Vagina (tissue), 2 donors: ENCODE data around the gene AKIRIN2. TPM values are rescaled to one million over a fixed set of nuclear protein-coding genes. Genes with fewer than 3 reads are reported as not detected.
A peak's percentile ranks its signal among the peaks of the same experiment; 100 is the strongest.
"Not testable (repeated sequence)": the region's sequence is repeated elsewhere in the genome, so short reads cannot be mapped to it uniquely, and the experiment has no call there.

Experiments used
- DNase-seq, 2 donors: peaks; one replicate each; pipeline ENCODE4 v3.0.0-alpha.2; 2017; ENCODE audit errors: extremely low spot score in 2 of 2
- H3K27ac ChIP-seq: fragments of 200-600 bp; sonication (generic); one replicate; pipeline ENCODE4 v1.5.1; 2019
- H3K27me3 ChIP-seq: fragments of 200-600 bp; sonication (generic); one replicate; pipeline ENCODE4 v1.5.1; 2019
- H3K36me3 ChIP-seq, 2 donors: fragments of 200-600 bp; sonication (generic); one replicate each; pipeline ENCODE4 v1.5.1; 2017 to 2019
- H3K4me1 ChIP-seq: fragments of 200-600 bp; sonication (generic); one replicate; pipeline ENCODE4 v1.5.1; 2019
- H3K4me3 ChIP-seq, 2 donors: fragments of 200-600 bp; sonication (generic); 1 replicate in 1 of 2; 2 replicates in 1 of 2; pipeline ENCODE4 v1.5.1; 2016 to 2019
- H3K9me3 ChIP-seq: fragments of 200-600 bp; sonication (generic); one replicate; pipeline ENCODE4 v1.5.1; 2019
- POLR2A ChIP-seq, 2 donors: fragments of 450-650 bp; IDR thresholded peaks; one replicate each; pipeline ENCODE4 v1.6.1; 2017; ENCODE audit warnings: antibody characterized with exemption in 2 of 2, mild to moderate bottlenecking in 2 of 2, moderate library complexity in 2 of 2
- POLR2AphosphoS5 ChIP-seq, 2 donors: sonication (generic); formaldehyde crosslinking; IDR thresholded peaks; one replicate each; pipeline ENCODE4 v1.9.0; 2017; ENCODE audit warnings: antibody characterized with exemption in 2 of 2, mild to moderate bottlenecking in 2 of 2, low read depth in 1 of 2; ENCODE audit not compliant: insufficient read depth in 1 of 2
- intact Hi-C: fragments of 100-400 bp; cut with DNase I; formaldehyde crosslinking; loops from one replicate; pipeline ENCODE4 v1.15.1; 2023
- total RNA-seq: library from RNA; depleted of rRNA; stranded (reverse); fragments of >200 nt; gene quantifications from one replicate; pipeline ENCODE4 v1.2.3, GENCODE V29; 2016
- TF ChIP-seq, protein P1 (sequence below), 3 experiments: fragments of 450-650 bp in 2 of 3; fragments of 200-600 bp in 1 of 3; sonication (generic) in 1 of 3; IDR thresholded peaks; one replicate each; pipeline ENCODE4 v1.5.1; 2017 to 2019; ENCODE audit warnings: antibody characterized with exemption in 3 of 3, mild to moderate bottlenecking in 2 of 3, moderate library complexity in 2 of 3

The AKIRIN2 gene
- total RNA-seq, 1 donor from 2014 or later: 32.9 TPM

DNA sequence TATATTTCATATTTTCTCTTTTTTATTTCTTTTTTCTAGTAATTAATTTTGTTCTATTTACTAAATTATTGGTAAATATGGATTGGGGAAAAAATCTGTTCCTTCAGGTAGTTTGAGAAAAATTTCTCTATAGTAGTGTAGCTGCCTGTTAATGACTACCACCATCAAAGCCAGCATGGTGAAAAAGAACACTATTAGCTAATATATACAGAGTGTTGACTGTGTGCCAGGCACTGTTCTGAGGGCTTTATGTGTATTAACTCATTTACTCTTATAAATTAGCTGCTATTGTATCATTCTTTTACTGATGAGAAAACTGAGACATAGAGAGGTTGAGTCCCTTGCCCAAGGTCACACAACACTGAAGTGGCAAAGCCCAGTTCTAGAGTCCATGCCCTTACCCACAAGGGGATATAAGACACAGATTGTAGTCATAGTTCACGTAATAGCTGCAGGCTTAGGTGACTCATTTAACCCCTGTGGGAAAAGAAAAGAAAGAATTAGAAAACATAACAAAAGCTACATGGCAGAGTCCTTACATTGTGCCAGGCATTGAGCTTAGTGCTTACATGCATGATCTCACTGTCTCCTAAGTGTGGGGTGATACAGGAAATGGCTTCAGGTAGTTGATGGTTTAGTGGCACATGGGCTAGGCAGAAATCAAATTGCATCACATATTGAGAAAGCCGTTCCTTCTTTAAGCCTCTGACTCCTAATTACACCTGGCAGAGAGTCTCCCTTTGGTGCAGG is 12.2 kb upstream of the AKIRIN2 start:
- Histone ChIP-seq H3K4me3 (no peak overlapping the region), H3K4me1 (no peaks in the 10 kb centered on the region), H3K27ac (no peak overlapping the region), H3K36me3 (no peaks in the 10 kb centered on the region), H3K9me3 (no peaks in the 10 kb centered on the region), H3K27me3 (no peaks in the 10 kb centered on the region)
- DNase-seq: no peak
- TF ChIP-seq POLR2AphosphoS5 (IDR thresholded peaks at IDR 0.05; ENCODE audit: insufficient read depth in 1 of 2, low read depth in 1 of 2): peak in 1 of 2 donors; percentile 25
- no peak for TF ChIP-seq POLR2A (IDR thresholded peaks at IDR 0.05)
- intact Hi-C loops: no loop called here

DNA sequence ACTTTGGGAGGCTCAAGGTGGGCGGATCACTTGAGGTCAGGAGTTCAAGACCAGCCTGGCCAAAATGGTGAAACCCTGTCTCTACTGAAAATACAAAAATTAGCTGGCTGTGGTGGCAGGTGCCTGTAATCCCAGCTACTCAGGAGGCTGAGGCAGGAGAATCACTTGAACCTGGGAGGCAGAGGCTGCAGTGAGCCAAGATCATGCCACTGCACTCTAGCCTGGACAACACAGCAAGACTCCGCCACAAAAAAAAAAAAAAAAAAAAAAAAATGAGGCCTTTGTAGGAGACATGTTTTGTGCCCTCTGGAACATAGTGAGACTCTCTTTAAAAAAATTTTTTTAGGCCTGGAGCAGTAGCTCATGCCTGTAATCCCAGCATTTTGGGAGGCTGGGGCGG is 10.7 kb upstream of the AKIRIN2 start:
- intact Hi-C loops, H3K4me3 ChIP-seq, H3K4me1 ChIP-seq, H3K9me3 ChIP-seq, DNase-seq, H3K27ac ChIP-seq, H3K36me3 ChIP-seq, H3K27me3 ChIP-seq: not testable (repeated sequence)

GRCh38 chr6:87710090-87710489 is 8.1 kb upstream of the AKIRIN2 start:
- DNase-seq: no peak
- Histone ChIP-seq H3K4me1 (no peaks in the 10 kb centered on the region), H3K9me3 (no peaks in the 10 kb centered on the region), H3K36me3 (no peaks in the 10 kb centered on the region), H3K27me3 (no peaks in the 10 kb centered on the region), H3K4me3 (no peak overlapping the region), H3K27ac (no peak overlapping the region)
- intact Hi-C loops: no loop called here
- TF ChIP-seq, protein P1, sequence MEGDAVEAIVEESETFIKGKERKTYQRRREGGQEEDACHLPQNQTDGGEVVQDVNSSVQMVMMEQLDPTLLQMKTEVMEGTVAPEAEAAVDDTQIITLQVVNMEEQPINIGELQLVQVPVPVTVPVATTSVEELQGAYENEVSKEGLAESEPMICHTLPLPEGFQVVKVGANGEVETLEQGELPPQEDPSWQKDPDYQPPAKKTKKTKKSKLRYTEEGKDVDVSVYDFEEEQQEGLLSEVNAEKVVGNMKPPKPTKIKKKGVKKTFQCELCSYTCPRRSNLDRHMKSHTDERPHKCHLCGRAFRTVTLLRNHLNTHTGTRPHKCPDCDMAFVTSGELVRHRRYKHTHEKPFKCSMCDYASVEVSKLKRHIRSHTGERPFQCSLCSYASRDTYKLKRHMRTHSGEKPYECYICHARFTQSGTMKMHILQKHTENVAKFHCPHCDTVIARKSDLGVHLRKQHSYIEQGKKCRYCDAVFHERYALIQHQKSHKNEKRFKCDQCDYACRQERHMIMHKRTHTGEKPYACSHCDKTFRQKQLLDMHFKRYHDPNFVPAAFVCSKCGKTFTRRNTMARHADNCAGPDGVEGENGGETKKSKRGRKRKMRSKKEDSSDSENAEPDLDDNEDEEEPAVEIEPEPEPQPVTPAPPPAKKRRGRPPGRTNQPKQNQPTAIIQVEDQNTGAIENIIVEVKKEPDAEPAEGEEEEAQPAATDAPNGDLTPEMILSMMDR (IDR thresholded peaks at IDR 0.05): no peak
- no peak for TF ChIP-seq POLR2AphosphoS5 (IDR thresholded peaks at IDR 0.05; ENCODE audit: insufficient read depth in 1 of 2, low read depth in 1 of 2)
- no peak for TF ChIP-seq POLR2A (IDR thresholded peaks at IDR 0.05)

DNA sequence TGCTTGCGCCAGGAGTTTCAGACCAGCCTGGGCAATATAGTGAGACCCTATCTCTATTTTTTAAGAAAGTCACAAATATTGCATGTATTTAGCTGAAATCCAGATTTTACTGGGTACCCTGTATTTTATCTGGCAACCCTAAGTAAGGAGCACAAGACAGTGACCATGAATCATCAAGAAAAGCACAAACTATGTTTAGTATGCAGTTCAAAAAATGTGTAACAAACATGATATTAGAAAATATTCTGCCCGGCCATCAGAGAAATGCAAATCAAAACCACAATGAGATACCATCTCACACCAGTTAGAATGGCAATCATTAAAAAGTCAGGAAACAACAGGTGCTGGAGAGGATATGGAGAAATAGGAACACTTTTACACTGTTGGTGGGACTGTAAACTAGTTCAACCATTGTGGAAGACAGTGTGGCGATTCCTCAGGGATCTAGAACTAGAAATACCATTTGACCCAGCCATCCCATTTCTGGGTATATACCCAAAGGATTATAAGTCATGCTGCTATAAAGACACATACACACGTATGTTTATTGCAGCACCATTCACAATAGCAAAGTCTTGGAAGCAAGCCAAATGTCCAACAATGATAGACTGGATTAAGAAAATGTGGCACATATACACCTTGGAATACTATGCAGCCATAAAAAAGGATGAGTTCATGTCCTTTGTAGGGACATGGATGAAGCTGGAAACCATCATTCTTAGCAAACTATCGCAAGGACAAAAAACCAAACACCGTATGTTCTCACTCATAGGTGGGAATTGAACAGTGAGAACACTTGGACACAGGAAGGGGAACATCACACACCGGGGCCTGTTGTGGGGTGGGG is 6.8 kb upstream of the AKIRIN2 start:
- intact Hi-C loops, H3K4me3 ChIP-seq: not testable (repeated sequence)

GRCh38 chr6:87706187-87706966 is 4.3 kb upstream of the AKIRIN2 start:
- H3K36me3 ChIP-seq: no peaks in the 10 kb centered on the region
- TF ChIP-seq POLR2A (IDR thresholded peaks at IDR 0.05): no peak
- TF ChIP-seq, protein P1 (IDR thresholded peaks at IDR 0.05): no peak
- TF ChIP-seq POLR2AphosphoS5 (IDR thresholded peaks at IDR 0.05; ENCODE audit: insufficient read depth in 1 of 2, low read depth in 1 of 2): no peak
- no peak for DNase-seq
- no peaks in the 10 kb centered on the region for H3K9me3 ChIP-seq
- no peak overlapping the region for H3K4me3 ChIP-seq
- intact Hi-C loops: no loop called here
- peaks cover 5% of the 10 kb centered on the region for H3K4me1 ChIP-seq
- no peaks in the 10 kb centered on the region for H3K27me3 ChIP-seq
- H3K27ac ChIP-seq: no peak overlapping the region

More for the DNA sequence above, 6.8 kb upstream of the AKIRIN2 start:
- H3K27me3 ChIP-seq, H3K36me3 ChIP-seq, DNase-seq, H3K27ac ChIP-seq, H3K4me1 ChIP-seq, H3K9me3 ChIP-seq: not testable (repeated sequence)

DNA sequence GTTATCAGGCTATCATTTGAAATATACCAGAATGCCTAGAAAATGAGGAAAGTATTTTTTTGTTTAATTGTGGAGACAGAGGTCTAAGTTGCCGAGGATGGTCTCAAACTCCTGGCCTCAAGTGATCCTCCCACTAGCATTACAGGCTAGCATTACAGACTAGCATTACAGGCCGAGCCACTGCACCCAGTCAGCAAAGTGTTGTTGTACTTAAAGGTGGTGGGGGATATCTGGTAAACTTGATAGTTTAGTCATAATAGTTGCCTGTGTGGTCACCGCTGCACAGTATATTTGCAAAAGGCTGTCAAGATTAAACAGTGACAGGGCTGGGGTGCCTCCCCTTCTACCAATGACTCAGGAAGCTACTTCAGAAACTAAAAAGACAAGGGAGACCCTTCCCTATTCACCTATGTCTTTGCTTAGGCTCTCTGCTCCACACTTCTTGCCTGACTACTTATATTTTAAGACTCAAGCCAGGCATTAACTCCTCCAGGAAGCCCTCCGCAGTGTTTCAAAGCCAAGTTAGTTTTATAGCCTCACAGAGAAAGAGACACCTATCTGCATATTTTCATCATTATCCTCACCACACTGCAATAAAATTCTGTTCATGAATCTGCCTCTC is 3.1 kb upstream of the AKIRIN2 start:
- H3K9me3 ChIP-seq: no peaks in the 10 kb centered on the region
- H3K27ac ChIP-seq: no peak overlapping the region
- H3K27me3 ChIP-seq: no peaks in the 10 kb centered on the region
- DNase-seq: no peak
- no peaks in the 10 kb centered on the region for H3K36me3 ChIP-seq
- intact Hi-C loops: no loop called here
- H3K4me1 ChIP-seq: peaks cover 8% of the 10 kb centered on the region
- TF ChIP-seq POLR2A (IDR thresholded peaks at IDR 0.05): no peak
- TF ChIP-seq, protein P1 (IDR thresholded peaks at IDR 0.05): no peak
- H3K4me3 ChIP-seq: no peak overlapping the region

GRCh38 chr6:87703039-87703438 is 1.0 kb upstream of the AKIRIN2 start:
- DNase-seq, intact Hi-C loops, H3K9me3 ChIP-seq, H3K27me3 ChIP-seq, H3K36me3 ChIP-seq: not testable (repeated sequence)
- Histone ChIP-seq H3K4me3 (peak overlapping the region; percentile 81 to 99), H3K4me1 (peaks cover 28% of the 10 kb centered on the region), H3K27ac (peak overlapping the region; percentile 96)
